Psoas muscle (tissue), 8 donors: ENCODE data around the gene AGAP3. TPM values are rescaled to one million over a fixed set of nuclear protein-coding genes. Genes with fewer than 3 reads are reported as not detected.

Source experiments
- ATAC-seq, 4 donors: fragments of 200-7000 bp; cut with Tn5 transposase; one replicate each; pipeline ENCODE4 v1.9.1; 2020; ENCODE audit warnings: moderate library complexity in 3 of 4, mild to moderate bottlenecking in 2 of 4
- DNase-seq, 2 donors: peaks; one replicate each; pipeline ENCODE4 v3.0.0-alpha.2; 2020
- H3K27ac ChIP-seq: fragments of 200-600 bp; one replicate; pipeline ENCODE4 v1.8.0; 2022
- H3K27me3 ChIP-seq, 3 donors: fragments of 200-600 bp in 1 of 3; one replicate each; pipeline versions ENCODE4 v1.6.1 to v1.8.0; 2013 to 2022; ENCODE audit warnings: low read length in 2 of 3, mild to moderate bottlenecking in 2 of 3, moderate library complexity in 1 of 3; ENCODE audit not compliant: insufficient read depth in 3 of 3
- H3K36me3 ChIP-seq, 2 donors: fragments of 200-600 bp in 1 of 2; one replicate each; pipeline versions ENCODE4 v1.6.1 to v1.8.0; 2013 to 2022; ENCODE audit warnings: low read depth in 1 of 2, mild to moderate bottlenecking in 1 of 2, moderate library complexity in 1 of 2; ENCODE audit not compliant: insufficient read depth in 1 of 2
- H3K4me1 ChIP-seq: fragments of 200-600 bp; one replicate; pipeline ENCODE4 v1.8.0; 2022
- H3K4me3 ChIP-seq: fragments of 200-600 bp; one replicate; pipeline ENCODE4 v1.8.0; 2022; ENCODE audit warnings: mild to moderate bottlenecking
- H3K9me3 ChIP-seq: fragments of 200-600 bp; one replicate; pipeline ENCODE4 v1.8.0; 2022
- WGBS, 3 donors: extraction: QIAGEN DNeasy Blood & Tissue Kit; methylation state at CpG; one replicate each; pipeline versions ENCODE4 v1.1.6 to v1.1.7; 2013; 5-methylcytosine and 5-hydroxymethylcytosine counted together
- intact Hi-C, 2 donors: fragments of 100-400 bp; cut with DNase I; formaldehyde crosslinking; loops; one replicate each; pipeline versions ENCODE4 v1.11.0 to v1.14.2; 2022
- polyA plus RNA-seq, 3 donors: library from polyadenylated mRNA; stranded (reverse); fragments of 200-250 nt; gene quantifications; one replicate each; pipeline ENCODE4 v1.2.3, GENCODE V29; 2013
- total RNA-seq, 4 donors: library from RNA; stranded (reverse); fragmentation: NEBNext Ultra II Directional in 2 of 4; extraction: Animal tissue kit (Norgen Biotek cat#: 25700) in 2 of 4; gene quantifications; one replicate each; pipeline versions ENCODE4 v1.2.1 to v1.2.4, GENCODE V29; 2021 to 2023
- TF ChIP-seq, protein P1 (sequence below): fragments of 200-600 bp; IDR thresholded peaks from one replicate; pipeline ENCODE4 v1.8.0; 2022; ENCODE audit warnings: antibody characterized with exemption
- donor health status: healthy with polysubstance abuse.
- donor health status: DM: no; HTN: no; CAD: no; lungs with moderate emphysema.
- donor health status: Bipolar disorder and iron deficiency.
- donor health status: healthy.
- donor health status: DM: yes; HTN: yes; CAD: no.
- donor health status: DM: no; HTN: no; CAD: no.
- donor health status: DM: no; HTN: no; CAD: no.
- donor health status: DM: yes; HTN: yes; CAD: no.

AGAP3 gene
- total and polyA plus RNA-seq, 7 donors: 38.4 to 75.3 (median 51.4) TPM

DNA sequence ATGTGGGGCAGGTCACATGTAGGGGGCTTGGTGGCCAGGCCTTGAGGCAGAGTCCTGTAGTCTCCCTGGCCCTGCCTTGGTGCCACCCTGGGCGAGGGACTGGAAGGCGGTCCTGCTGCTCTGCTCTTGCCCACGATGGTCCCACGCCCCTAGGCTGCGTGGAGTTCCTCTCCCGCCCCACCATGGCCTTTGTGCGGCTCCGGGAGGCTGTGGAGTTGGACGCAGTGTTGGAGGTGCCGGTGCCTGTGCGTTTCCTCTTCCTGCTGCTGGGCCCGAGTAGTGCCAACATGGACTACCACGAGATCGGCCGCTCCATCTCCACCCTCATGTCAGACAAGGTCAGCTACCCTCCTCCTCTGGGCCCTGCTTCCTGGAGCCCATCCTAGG, 15.7 kb upstream of the AGAP3 start:
- TF ChIP-seq, protein P1, sequence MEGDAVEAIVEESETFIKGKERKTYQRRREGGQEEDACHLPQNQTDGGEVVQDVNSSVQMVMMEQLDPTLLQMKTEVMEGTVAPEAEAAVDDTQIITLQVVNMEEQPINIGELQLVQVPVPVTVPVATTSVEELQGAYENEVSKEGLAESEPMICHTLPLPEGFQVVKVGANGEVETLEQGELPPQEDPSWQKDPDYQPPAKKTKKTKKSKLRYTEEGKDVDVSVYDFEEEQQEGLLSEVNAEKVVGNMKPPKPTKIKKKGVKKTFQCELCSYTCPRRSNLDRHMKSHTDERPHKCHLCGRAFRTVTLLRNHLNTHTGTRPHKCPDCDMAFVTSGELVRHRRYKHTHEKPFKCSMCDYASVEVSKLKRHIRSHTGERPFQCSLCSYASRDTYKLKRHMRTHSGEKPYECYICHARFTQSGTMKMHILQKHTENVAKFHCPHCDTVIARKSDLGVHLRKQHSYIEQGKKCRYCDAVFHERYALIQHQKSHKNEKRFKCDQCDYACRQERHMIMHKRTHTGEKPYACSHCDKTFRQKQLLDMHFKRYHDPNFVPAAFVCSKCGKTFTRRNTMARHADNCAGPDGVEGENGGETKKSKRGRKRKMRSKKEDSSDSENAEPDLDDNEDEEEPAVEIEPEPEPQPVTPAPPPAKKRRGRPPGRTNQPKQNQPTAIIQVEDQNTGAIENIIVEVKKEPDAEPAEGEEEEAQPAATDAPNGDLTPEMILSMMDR: no peak
- no peaks in the 10 kb centered on the region for H3K4me1 ChIP-seq
- 90 to 92% (median 91%) methylated on average over 13 to 15 of the region's 15 CpGs for WGBS, 3 donors
- DNase-seq (no peak), ATAC-seq (no peak)
- H3K36me3 ChIP-seq: peaks cover 9 to 98% of the 10 kb centered on the region in 2 donors
- intact Hi-C loops: no loop called here
- H3K4me3 ChIP-seq: no peak overlapping the region
- H3K9me3 ChIP-seq: no peaks in the 10 kb centered on the region
- H3K27me3 ChIP-seq: no peaks in the 10 kb centered on the region
- H3K27ac ChIP-seq: no peak overlapping the region

DNA sequence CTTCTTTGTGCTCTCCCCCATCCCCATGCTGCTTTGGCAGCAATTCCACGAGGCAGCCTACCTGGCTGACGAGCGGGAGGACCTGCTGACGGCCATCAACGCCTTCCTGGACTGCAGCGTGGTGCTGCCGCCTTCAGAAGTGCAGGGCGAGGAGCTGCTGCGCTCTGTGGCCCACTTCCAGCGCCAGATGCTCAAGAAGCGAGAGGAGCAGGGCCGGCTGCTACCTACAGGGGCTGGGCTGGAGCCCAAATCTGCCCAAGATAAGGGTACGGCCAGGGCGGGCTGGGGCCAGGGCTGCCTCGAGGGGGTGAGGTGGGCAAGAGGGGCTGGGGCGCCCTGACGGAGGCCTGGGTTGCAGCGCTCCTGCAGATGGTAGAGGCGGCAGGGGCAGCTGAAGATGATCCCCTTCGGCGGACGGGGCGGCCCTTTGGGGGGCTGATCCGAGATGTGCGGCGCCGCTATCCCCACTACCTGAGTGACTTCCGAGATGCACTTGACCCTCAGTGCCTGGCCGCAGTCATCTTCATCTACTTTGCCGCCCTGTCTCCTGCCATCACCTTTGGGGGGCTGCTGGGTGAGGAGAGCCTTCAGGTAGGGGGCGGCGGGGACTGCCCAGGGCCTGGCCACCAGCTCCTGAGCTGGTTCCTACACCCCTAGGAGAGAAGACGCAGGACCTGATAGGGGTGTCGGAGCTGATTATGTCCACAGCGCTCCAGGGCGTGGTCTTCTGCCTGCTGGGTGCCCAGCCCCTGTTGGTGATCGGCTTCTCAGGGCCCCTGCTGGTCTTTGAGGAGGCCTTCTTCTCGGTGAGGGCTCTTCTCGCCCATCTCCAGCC, 15.0 kb upstream of the AGAP3 start:
- Histone ChIP-seq H3K27ac (no peak overlapping the region), H3K4me1 (no peaks in the 10 kb centered on the region), H3K27me3 (no peaks in the 10 kb centered on the region), H3K36me3 (peaks cover 12 to 98% of the 10 kb centered on the region in 2 donors), H3K4me3 (no peak overlapping the region), H3K9me3 (no peaks in the 10 kb centered on the region)
- ATAC-seq (no peak), DNase-seq (no peak)
- WGBS, 3 donors: 90 to 94% (median 93%) methylated on average over 39 of the region's 39 CpGs
- TF ChIP-seq, protein P1: no peak
- intact Hi-C loops: no loop called here

DNA sequence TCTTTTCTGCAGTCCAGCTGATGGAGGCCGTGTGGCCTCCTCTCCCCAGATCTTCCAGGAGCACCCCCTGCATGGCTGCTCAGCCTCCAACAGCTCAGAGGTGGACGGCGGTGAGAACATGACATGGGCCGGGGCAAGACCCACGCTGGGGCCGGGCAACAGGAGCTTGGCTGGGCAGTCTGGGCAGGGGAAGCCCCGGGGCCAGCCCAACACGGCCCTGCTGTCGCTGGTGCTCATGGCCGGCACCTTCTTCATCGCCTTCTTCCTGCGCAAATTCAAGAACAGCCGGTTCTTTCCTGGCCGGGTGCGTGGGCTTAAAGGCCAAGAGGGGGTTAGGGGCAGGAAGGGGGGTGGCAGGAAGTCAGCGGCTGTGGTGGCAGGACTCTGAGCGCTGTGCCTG, 12.3 kb upstream of the AGAP3 start:
- H3K36me3 ChIP-seq: peaks cover 4 to 90% of the 10 kb centered on the region in 2 donors
- DNase-seq (no peak), ATAC-seq (no peak)
- WGBS, 3 donors: 82 to 87% (median 84%) methylated on average over 17 of the region's 17 CpGs
- H3K4me1 ChIP-seq: peaks cover 8% of the 10 kb centered on the region
- intact Hi-C loops: no loop called here
- TF ChIP-seq, protein P1: no peak
- no peak overlapping the region for H3K27ac ChIP-seq
- H3K4me3 ChIP-seq: no peak overlapping the region
- H3K27me3 ChIP-seq: no peaks in the 10 kb centered on the region
- H3K9me3 ChIP-seq: no peaks in the 10 kb centered on the region

DNA sequence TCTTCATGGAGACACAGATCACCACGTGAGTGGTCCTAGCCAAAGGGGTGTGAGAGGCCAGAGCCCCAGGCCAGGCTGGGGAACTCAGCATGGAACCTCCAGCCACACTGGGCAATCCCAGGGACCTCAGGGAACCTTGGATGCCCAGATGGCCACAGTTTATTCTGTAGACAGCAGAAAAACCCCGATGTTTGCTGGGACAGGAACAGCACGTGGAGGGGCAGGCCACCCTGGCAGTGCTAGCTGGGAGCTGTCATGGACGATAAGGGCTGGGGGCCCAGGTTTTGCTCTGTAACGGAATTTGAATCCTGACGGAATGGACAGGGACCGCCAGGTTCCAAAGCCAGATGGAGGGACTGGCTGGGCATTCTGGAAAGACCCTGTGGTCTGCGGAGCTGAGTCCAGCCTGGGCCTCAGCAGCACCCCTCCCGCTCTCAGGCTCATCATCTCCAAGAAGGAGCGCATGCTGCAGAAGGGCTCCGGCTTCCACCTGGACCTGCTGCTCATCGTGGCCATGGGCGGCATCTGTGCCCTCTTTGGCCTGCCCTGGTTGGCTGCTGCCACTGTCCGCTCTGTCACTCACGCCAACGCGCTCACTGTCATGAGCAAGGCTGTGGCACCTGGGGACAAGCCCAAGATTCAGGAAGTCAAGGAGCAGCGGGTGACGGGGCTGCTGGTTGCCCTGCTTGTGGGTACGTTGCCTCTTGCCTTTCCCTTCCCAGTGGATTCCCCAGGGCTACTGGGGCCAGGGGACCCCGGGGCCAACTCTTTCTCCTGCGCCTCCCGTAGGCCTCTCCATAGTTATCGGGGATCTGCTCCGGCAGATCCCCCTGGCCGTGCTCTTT, 11.2 kb upstream of the AGAP3 start:
- H3K27ac ChIP-seq: no peak overlapping the region
- H3K36me3 ChIP-seq: peaks cover 4 to 80% of the 10 kb centered on the region in 2 donors
- WGBS, 3 donors: 89 to 91% (median 90%) methylated on average over 26 of the region's 26 CpGs
- H3K9me3 ChIP-seq: no peaks in the 10 kb centered on the region
- no peak for ATAC-seq
- H3K4me3 ChIP-seq: no peak overlapping the region
- no peak for DNase-seq
- TF ChIP-seq, protein P1: no peak
- H3K4me1 ChIP-seq: peaks cover 17% of the 10 kb centered on the region
- intact Hi-C loops: no loop called here
- H3K27me3 ChIP-seq: no peaks in the 10 kb centered on the region
